Hepatocyte (in vitro differentiated cells): ENCODE results near the gene KCNQ5.

Experiments
- CTCF ChIP-seq: fragments of 200-600 bp; sonication (generic); IDR thresholded peaks from 2 replicates; pipeline ENCODE4 v1.5.1; 2016; ENCODE audit warnings: antibody characterized with exemption, mild to moderate bottlenecking; ENCODE audit not compliant: poor library complexity
- EZH2 ChIP-seq: fragments of 200-600 bp; sonication (generic); IDR thresholded peaks from 2 replicates; pipeline ENCODE4 v1.6.1; 2016; ENCODE audit warnings: antibody characterized with exemption, mild to moderate bottlenecking, borderline replicate concordance
- EZH2phosphoT487 ChIP-seq: fragments of 200-600 bp; sonication (generic); IDR thresholded peaks from one replicate; pipeline ENCODE4 v1.6.1; 2018; ENCODE audit warnings: antibody characterized with exemption, mild to moderate bottlenecking, low read depth, moderate library complexity; ENCODE audit not compliant: unreplicated experiment, severe bottlenecking

- TF ChIP-seq CTCF = no peak
- no peak for TF ChIP-seq EZH2
- TF ChIP-seq EZH2phosphoT487 = no peak
Measured at GRCh38 chr6:72953971-72954381, 332.1 kb downstream of the KCNQ5 start.
